ENCODE measurements around the gene POLR3K. TPM values are rescaled to one million over a fixed set of nuclear protein-coding genes. Genes with fewer than 3 reads are reported as not detected.
A peak's percentile ranks its signal among the peaks of the same experiment; 100 is the strongest.

POLR3K gene
- total RNA-seq, 2 donors from 2014 or later = 6.3 to 10.6 TPM

DNA sequence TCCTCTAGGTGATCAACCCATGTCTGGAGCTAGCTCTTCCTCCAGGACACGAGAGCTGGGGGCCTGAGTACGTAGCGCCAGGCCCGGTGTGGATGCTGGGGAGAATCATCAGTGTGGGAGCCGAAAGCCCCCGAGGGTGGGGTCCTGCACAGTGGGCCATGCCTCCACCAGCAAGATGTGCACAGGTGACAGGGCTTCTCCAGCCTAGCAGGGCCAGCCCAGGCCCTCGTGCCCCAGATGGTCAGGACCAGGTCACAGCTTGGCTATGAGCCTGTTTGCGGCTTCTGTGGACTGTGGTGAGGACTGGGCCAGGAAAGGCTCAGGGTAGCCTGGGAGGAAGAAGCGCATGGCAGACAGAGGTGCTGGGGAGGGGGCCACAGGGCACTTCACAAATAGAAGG lies 32.5 kb upstream of the POLR3K start:
- no peaks in the 10 kb centered on the region for H3K9me3 ChIP-seq (ENCODE audit: control insufficient read depth, low read length, poor library complexity, severe bottlenecking)
- no peak for DNase-seq
- Mint-ChIP-seq H3K4me1 (peaks cover 13% of the 10 kb centered on the region), H3K27me3 (no peaks in the 10 kb centered on the region), H3K4me3 (no peak overlapping the region), H3K36me3 (ENCODE audit: low read depth) (peaks cover 6% of the 10 kb centered on the region), H3K27ac (no peak overlapping the region)
- ATAC-seq = no peak

DNA sequence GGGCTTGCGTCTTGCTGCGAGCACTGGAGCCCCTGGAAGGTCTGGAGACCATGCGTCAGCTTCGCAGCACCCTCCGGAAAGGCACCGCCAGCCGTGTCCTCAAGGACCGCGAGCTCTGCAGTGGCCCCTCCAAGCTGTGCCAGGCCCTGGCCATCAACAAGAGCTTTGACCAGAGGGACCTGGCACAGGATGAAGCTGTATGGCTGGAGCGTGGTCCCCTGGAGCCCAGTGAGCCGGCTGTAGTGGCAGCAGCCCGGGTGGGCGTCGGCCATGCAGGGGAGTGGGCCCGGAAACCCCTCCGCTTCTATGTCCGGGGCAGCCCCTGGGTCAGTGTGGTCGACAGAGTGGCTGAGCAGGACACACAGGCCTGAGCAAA lies 32.0 kb upstream of the POLR3K start:
- no peak overlapping the region for H3K4me3 Mint-ChIP-seq

DNA sequence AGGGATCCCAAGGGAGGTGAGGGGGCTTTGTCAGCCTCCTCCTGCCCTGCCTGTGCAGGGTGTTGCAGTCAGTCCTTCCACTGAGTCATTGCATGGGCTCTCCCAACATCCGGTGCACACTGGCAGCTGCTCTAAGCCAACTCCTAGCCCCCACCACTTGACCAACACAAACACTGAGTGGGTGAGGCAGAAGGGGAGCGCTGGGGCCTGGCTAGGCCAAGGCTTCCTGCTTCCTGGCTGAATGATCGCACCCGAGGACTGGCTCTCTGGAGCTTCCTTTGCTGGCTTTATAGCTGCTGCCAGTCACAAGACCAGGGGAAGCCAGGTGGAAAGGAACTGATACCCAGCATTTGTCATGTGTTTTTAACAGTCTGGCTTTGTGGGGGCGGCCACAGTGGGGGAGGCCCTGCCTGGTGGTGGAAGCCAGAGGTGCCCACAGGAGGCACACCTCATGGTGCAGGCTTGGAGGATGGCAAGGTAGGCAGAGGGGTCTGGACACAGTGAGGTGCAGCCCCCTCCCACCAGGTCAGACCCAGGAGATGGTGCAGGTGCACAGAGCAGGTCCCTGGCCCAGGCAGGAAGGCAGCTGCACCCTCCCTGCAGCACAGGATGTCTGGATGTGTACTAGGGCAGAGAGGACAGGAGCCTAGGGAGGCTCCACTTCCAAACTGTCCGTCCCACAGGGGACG lies 31.5 kb upstream of the POLR3K start:
- H3K9me3 ChIP-seq (ENCODE audit: control insufficient read depth, low read length, poor library complexity, severe bottlenecking) = no peaks in the 10 kb centered on the region
- Mint-ChIP-seq H3K4me1 (peaks cover 13% of the 10 kb centered on the region), H3K27ac (peak overlapping the region; percentile 75), H3K27me3 (no peaks in the 10 kb centered on the region), H3K4me3 (no peak overlapping the region), H3K36me3 (ENCODE audit: low read depth) (peaks cover 6% of the 10 kb centered on the region)
- no peak for DNase-seq
- peak; percentile 65 for ATAC-seq

More for the DNA sequence above, 32.0 kb upstream of the POLR3K start:
- ATAC-seq (no peak), DNase-seq (no peak)
- Mint-ChIP-seq H3K4me1 (peaks cover 13% of the 10 kb centered on the region), H3K27ac (peak overlapping the region; percentile 75), H3K36me3 (ENCODE audit: low read depth) (peaks cover 6% of the 10 kb centered on the region), H3K27me3 (no peaks in the 10 kb centered on the region)
- H3K9me3 ChIP-seq (ENCODE audit: control insufficient read depth, low read length, poor library complexity, severe bottlenecking) = no peaks in the 10 kb centered on the region

DNA sequence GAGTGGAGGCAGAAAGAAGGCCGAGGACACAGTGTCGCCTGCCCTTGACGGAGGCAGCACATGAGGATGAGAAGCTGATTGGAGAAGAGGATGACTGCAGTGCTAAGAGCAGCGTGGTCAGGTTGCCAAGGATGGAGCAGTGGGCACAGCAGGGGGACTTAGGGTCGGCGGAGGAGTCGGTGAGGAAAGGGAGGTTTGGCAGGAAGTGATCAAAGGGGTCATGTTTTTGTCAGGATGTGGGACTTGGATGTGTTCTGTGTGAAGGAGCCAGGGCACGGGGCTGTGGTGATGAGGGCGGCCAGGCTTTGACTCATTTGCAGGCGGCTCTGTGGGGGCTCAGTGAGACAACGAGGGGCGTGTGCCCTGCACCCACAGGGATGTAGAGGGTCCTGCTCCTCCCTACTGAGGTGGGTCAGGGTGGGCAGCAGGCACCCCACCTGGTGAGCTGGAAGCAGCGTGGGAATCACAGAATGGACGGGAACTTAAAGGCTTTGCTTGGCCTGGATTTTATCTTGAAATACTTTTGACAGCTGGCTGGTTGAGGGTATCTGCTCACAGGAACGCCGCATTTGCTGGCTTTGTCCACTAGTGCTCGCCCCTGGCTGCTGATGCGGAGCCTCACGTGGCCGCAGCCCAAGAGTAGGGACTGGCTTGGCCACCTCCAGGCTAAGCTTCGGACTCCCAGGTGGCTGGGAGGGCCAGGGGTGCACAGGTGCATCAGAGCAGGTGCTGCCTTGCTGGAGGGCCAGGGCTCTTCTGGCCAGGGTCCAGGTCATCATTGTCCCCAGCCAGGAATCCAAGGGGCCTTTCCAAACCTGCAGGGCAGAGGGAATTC lies 30.6 kb upstream of the POLR3K start:
- peak overlapping the region; percentile 75 for H3K27ac Mint-ChIP-seq
- no peak for ATAC-seq

DNA sequence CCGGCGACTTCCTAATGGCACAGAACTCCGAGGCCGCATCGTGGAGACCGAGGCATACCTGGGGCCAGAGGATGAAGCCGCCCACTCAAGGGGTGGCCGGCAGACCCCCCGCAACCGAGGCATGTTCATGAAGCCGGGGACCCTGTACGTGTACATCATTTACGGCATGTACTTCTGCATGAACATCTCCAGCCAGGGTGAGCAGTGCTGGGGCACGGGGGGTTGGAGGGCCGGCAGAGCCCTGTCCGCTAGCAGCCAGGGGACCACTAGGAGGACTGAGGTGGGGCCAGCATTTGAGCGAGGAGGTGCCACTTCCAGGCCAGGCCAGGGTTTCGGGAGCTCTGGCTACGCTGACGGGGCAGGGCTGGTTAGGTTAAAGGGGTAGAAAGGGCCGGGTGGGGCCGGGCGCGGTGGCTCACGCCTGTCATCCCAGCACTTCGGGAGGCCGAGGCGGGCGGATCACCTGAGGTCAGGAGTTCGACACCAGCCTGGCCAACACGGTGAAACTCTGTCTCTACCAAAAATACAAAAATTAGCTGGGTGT lies 29.7 kb upstream of the POLR3K start:
- DNase-seq = no peak
- peak overlapping the region; percentile 71 for H3K4me3 Mint-ChIP-seq
- H3K9me3 ChIP-seq (ENCODE audit: control insufficient read depth, low read length, poor library complexity, severe bottlenecking) = no peaks in the 10 kb centered on the region
- no peak for ATAC-seq
- H3K27me3 Mint-ChIP-seq = no peaks in the 10 kb centered on the region
- H3K4me1 Mint-ChIP-seq = peaks cover 20% of the 10 kb centered on the region
- peaks cover 6% of the 10 kb centered on the region for H3K36me3 Mint-ChIP-seq (ENCODE audit: low read depth)
- peak overlapping the region; percentile 75 for H3K27ac Mint-ChIP-seq

More for the DNA sequence above, 30.6 kb upstream of the POLR3K start:
- Mint-ChIP-seq H3K36me3 (ENCODE audit: low read depth) (peaks cover 6% of the 10 kb centered on the region), H3K27me3 (no peaks in the 10 kb centered on the region), H3K4me1 (peaks cover 14% of the 10 kb centered on the region), H3K4me3 (peak overlapping the region; percentile 71)
- no peaks in the 10 kb centered on the region for H3K9me3 ChIP-seq (ENCODE audit: control insufficient read depth, low read length, poor library complexity, severe bottlenecking)
- DNase-seq = no peak

DNA sequence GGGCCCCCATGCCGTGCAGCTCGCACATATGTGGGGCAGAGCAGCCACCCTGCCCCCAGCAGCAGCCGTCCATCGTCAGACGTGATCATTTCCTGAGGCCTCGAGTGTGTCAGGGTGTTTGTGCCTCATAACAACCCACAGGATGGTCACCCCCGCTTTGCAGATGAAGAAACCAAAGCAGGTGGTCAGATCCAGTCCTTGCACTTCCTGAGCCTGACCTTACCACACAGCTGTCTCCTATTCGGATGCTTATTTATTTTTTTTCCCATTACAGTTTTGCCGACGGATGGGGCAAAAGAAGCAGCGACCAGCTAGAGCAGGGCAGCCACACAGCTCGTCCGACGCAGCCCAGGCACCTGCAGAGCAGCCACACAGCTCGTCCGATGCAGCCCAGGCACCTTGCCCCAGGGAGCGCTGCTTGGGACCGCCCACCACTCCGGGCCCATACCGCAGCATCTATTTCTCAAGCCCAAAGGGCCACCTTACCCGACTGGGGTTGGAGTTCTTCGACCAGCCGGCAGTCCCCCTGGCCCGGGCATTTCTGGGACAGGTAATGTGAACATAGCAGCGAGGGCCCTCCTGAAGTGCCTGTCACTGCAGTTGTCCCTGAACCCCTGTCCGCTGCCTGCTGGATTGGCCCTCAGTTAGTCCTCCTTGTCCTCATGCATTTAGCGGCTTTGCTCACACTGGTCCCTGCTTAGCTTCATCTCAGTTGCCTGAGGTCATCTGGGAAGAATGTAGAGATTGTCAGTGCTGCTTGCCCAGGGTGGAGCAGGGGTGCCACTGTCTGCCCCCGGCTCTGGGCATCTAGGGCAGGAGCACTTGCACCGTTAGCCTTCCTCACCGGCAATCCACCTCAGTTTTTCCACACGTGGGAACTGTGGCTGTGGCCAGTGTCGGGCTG lies 26.0 kb upstream of the POLR3K start:
- Mint-ChIP-seq H3K4me1 (peaks cover 33% of the 10 kb centered on the region), H3K4me3 (peak overlapping the region; percentile 89), H3K27ac (peak overlapping the region; percentile 78), H3K36me3 (ENCODE audit: low read depth) (peaks cover 3% of the 10 kb centered on the region), H3K27me3 (peaks cover 1% of the 10 kb centered on the region)
- ATAC-seq (no peak), DNase-seq (no peak)
- H3K9me3 ChIP-seq (ENCODE audit: control insufficient read depth, low read length, poor library complexity, severe bottlenecking) = no peaks in the 10 kb centered on the region

DNA sequence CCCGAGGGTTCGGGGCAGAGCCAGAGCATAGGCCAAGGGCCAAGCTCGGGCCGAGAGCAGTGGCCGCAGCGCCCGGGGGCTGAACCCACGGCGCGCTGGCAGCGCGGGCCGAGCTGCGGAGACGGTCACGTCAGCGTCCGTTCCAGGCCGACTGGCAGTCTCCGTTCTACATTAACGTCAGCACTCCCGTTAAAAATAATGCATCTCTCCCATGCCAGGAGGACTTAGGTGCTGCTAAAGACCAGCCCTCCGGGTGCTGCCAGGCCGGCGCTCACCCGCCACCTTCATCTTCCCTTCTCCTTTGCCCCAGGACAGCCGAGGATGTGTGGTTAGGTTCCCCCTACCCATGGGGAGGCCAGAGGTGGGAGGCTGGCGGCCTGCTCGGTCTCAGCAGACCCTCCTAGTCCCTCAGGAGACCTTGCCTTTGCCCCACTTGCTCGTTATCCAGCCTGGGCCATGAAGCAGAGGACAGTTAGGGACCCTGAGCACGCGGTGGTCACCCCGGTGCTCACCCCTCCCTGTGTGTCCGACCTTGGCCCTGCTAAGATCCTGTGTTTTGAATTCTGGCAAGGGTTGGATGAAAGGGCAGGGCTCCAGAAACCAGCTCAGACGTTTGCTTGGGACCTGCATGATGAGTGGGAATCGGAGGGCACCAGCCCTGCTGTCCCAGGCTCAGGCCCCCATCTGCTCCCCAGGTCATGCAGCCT lies 25.2 kb upstream of the POLR3K start:
- Mint-ChIP-seq H3K4me3 (peak overlapping the region; percentile 89), H3K27ac (peak overlapping the region; percentile 45), H3K4me1 (peaks cover 28% of the 10 kb centered on the region), H3K27me3 (peaks cover 9% of the 10 kb centered on the region), H3K36me3 (ENCODE audit: low read depth) (peaks cover under 1% of the 10 kb centered on the region)
- ATAC-seq (peak; percentile 29), DNase-seq (no peak)
- H3K9me3 ChIP-seq (ENCODE audit: control insufficient read depth, low read length, poor library complexity, severe bottlenecking) = no peaks in the 10 kb centered on the region

DNA sequence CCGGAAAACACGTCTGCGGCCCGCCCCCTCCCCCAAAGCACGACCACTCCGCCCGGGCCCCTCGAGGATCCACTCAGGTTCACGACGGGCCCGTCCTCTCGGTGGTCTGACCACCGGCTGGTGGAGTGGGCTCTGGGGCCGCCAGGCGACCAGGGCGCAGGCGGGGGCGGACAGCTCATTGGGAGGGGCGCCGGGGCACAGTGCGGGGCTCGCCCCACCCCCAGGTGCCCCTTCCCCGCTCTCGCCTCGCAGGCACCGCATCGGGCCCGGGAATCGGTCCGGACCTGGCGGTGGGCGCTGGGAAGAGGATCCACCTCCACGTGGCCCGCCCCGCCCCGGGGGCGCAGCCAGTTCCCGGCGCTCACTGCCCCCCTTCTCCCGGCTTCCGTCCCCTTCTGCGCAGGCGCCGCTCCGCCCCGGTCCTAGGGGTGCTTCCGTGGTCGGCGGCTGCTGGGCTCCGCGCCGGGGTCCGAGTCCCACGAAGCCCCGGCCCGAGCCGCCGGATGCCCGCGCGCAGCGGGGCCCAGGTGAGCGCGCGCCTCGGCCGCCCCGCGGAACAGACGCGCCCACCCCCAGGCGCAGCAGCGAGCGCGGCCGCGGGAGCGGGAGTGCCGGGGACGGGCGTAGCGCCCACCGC lies 24.5 kb upstream of the POLR3K start, which contains the start of gene MPG:
Gene MPG, plus strand, starts transcription at position 419 of the 637 bp plus-strand sequence. Its CDS starts 85 bp downstream, at position 504.
- peak within 1 kb of the TSS; percentile 45 for H3K27ac Mint-ChIP-seq
- peaks cover 16% of the 10 kb centered on the region for H3K27me3 Mint-ChIP-seq
- peaks cover 2% of the 10 kb centered on the region for H3K36me3 Mint-ChIP-seq (ENCODE audit: low read depth)
- DNase-seq (peak; percentile 70 to 77 (median 71)), ATAC-seq (peak; percentile 90)
- H3K4me1 Mint-ChIP-seq = peaks cover 26% of the 10 kb centered on the region
- peak within 1 kb of the TSS; percentile 89 for H3K4me3 Mint-ChIP-seq
- no peaks in the 10 kb centered on the region for H3K9me3 ChIP-seq (ENCODE audit: control insufficient read depth, low read length, poor library complexity, severe bottlenecking)

DNA sequence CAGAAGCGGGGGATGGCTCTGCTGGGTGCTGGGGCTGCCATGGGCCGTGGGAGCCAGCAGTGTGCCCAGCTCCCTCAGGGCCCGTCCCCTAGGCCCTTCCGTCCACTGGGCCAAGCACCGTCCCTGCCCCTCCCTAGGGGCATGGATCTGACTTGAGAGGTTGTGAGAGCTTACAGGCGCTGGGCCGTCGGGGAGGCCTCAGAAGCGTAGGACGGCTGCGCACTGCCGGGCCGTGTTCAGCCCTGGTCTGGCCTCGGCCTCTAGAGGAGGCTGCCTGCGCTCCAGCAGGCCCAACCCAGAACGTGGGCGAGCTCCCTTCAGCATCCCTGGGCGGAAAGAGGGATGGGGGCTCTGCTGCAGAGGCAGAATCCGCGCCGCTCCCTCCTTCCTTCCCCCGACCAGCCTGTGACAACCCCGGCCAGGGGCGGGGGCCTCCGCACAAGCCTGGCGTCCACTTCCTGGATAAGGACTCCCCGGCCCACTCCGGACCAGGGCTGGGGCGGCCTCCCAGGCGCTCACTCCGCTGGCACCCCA lies 23.9 kb upstream of the POLR3K start:
- ATAC-seq (peak; percentile 14), DNase-seq (no peak)
- peak overlapping the region; percentile 89 for H3K4me3 Mint-ChIP-seq
- H3K9me3 ChIP-seq (ENCODE audit: control insufficient read depth, low read length, poor library complexity, severe bottlenecking) = no peaks in the 10 kb centered on the region
- H3K27ac Mint-ChIP-seq = no peak overlapping the region
- H3K27me3 Mint-ChIP-seq = peaks cover 19% of the 10 kb centered on the region
- peaks cover 25% of the 10 kb centered on the region for H3K4me1 Mint-ChIP-seq
- H3K36me3 Mint-ChIP-seq (ENCODE audit: low read depth) = peaks cover 3% of the 10 kb centered on the region

DNA sequence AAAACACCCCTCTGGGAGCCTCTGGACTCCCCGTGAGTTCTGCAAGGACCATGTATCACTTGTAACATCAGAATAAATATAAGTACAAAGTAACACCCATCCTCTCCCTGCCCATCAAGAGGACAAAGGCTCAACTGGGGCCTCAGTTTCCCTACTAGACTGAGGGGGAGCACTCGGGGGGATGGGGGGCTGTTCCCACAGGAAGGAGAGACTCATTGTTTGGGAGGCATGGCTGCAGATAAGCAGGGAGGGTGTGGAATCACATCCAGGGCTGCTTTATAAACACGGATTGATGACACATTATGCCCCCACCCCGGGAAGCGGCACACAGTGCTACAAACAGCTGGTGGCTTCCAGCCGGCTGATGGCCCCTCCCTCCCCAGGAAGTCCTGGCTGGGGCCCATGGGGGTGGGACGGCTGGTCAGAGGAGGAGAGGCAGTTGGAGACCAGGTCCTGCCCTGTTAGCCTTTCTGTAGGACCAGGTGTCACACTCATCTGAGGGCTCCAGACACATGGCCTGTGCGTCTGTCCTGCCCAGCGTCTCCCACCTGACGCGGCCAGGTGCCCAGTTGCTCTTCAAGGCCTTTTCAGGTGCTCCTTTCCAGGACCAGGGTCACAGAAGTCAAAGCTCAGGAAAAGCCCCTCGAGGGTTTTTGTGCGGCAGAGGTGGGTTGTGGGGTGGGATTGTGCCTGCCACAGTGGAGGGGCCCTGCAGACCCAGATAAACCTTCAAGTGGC lies 23.3 kb upstream of the POLR3K start:
- no peaks in the 10 kb centered on the region for H3K9me3 ChIP-seq (ENCODE audit: control insufficient read depth, low read length, poor library complexity, severe bottlenecking)
- peaks cover 3% of the 10 kb centered on the region for H3K36me3 Mint-ChIP-seq (ENCODE audit: low read depth)
- H3K27me3 Mint-ChIP-seq = peaks cover 19% of the 10 kb centered on the region
- no peak for DNase-seq
- no peak for ATAC-seq
- H3K27ac Mint-ChIP-seq = peak overlapping the region; percentile 19
- peaks cover 25% of the 10 kb centered on the region for H3K4me1 Mint-ChIP-seq
- H3K4me3 Mint-ChIP-seq = peak overlapping the region; percentile 89

Data from T-helper 17 cell (primary cell).